Measurements from ENCODE around the gene LRRC53.

- TF ChIP-seq CTCF (conservative IDR thresholded peaks at IDR 0.05; ENCODE audit: low read depth, low read length) (no peak), EZH2 (IDR thresholded peaks at IDR 0.05; ENCODE audit: borderline replicate concordance, low read depth, low read length, poor library complexity, severe bottlenecking) (no peak)
These were observed 86.0 kb downstream of the LRRC53 start for GRCh38 chr1:74426208-74426937.
